Keratinocyte (primary cell): Measurements from ENCODE around the gene MIB2. TPM values are rescaled to one million over a fixed set of nuclear protein-coding genes. Genes with fewer than 3 reads are reported as not detected.
A peak's percentile ranks its signal among the peaks of the same experiment; 100 is the strongest.
"Not testable (repeated sequence)": the region's sequence is repeated elsewhere in the genome, so short reads cannot be mapped to it uniquely, and the experiment has no call there.

Experiments
- DNase-seq: peaks from one replicate; pipeline ENCODE4 v3.0.0-alpha.2; 2011; ENCODE audit warnings: low read depth, missing footprints, low spot score
- FAIRE-seq: peaks from 2 replicates; lab custom pipeline; 2011; peaks lifted over from hg19 to GRCh38; lab: Jason Lieb, UNC
- H2AFZ ChIP-seq: 2 replicates; pipeline ENCODE4 v1.6.0; 2012; ENCODE audit warnings: low read length, control low read depth, inconsistent platforms; ENCODE audit not compliant: control insufficient read depth
- H3K27ac ChIP-seq: 2 replicates; pipeline ENCODE4 v1.5.1; 2011; ENCODE audit warnings: low read length; ENCODE audit not compliant: control insufficient read depth, insufficient read depth
- H3K27me3 ChIP-seq: 3 replicates; pipeline ENCODE4 v1.6.0; 2011; ENCODE audit warnings: low read length; ENCODE audit not compliant: control insufficient read depth, insufficient read depth; ENCODE audit errors: extremely low read depth
- H3K36me3 ChIP-seq, 2 experiments: 2 replicates in 1 of 2; 3 replicates in 1 of 2; pipeline ENCODE4 v1.5.1; 2011; ENCODE audit warnings: low read length in 2 of 2, mild to moderate bottlenecking in 1 of 2; ENCODE audit not compliant: control insufficient read depth in 2 of 2, insufficient read depth in 2 of 2; ENCODE audit errors: extremely low read depth in 1 of 2
- H3K4me1 ChIP-seq: 3 replicates; pipeline ENCODE4 v1.5.1; 2011; ENCODE audit warnings: low read length; ENCODE audit not compliant: control insufficient read depth, insufficient read depth; ENCODE audit errors: extremely low read depth
- H3K4me2 ChIP-seq: 3 replicates; pipeline ENCODE4 v1.6.0; 2011; ENCODE audit warnings: low read depth, low read length; ENCODE audit not compliant: control insufficient read depth, insufficient read depth; ENCODE audit errors: extremely low read depth
- H3K4me3 ChIP-seq, 3 experiments: fragments of 200-600 bp in 1 of 3; sonication (generic) in 1 of 3; 2 replicates in 2 of 3; 3 replicates in 1 of 3; pipeline ENCODE4 v1.5.1; 2011 to 2016; ENCODE audit warnings: low read length in 3 of 3, mild to moderate bottlenecking in 3 of 3, control low read depth in 2 of 3, inconsistent platforms in 1 of 3, low read depth in 1 of 3, mixed read lengths in 1 of 3, mixed run types in 1 of 3, moderate library complexity in 1 of 3; ENCODE audit not compliant: control insufficient read depth in 2 of 3, insufficient read depth in 2 of 3; ENCODE audit errors: extremely low read depth in 1 of 3
- H3K79me2 ChIP-seq: 2 replicates; pipeline ENCODE4 v1.6.0; 2012; ENCODE audit warnings: low read length; ENCODE audit not compliant: control insufficient read depth, insufficient read depth
- H3K9ac ChIP-seq: 3 replicates; pipeline ENCODE4 v1.6.0; 2011; ENCODE audit warnings: low read length; ENCODE audit not compliant: control insufficient read depth, insufficient read depth; ENCODE audit errors: extremely low read depth
- H3K9me1 ChIP-seq: 3 replicates; pipeline ENCODE4 v1.6.0; 2011; ENCODE audit warnings: low read length; ENCODE audit not compliant: control insufficient read depth, insufficient read depth; ENCODE audit errors: extremely low read depth
- H3K9me3 ChIP-seq: 2 replicates; pipeline ENCODE4 v1.5.1; 2012; ENCODE audit warnings: low read depth, low read length; ENCODE audit not compliant: control insufficient read depth
- H4K20me1 ChIP-seq: 3 replicates; pipeline ENCODE4 v1.6.0; 2011; ENCODE audit warnings: low read length; ENCODE audit not compliant: control insufficient read depth, insufficient read depth; ENCODE audit errors: extremely low read depth
- CTCF ChIP-seq, 3 experiments: IDR thresholded peaks in 1 of 3; conservative IDR thresholded peaks in 1 of 3; optimal IDR thresholded peaks in 1 of 3; 2 replicates in 2 of 3; 3 replicates in 1 of 3; pipeline versions ENCODE3 to v1.5.1; 2011; ENCODE audit warnings: low read length in 3 of 3, mild to moderate bottlenecking in 3 of 3, moderate library complexity in 2 of 3, control low read depth in 1 of 3, inconsistent platforms in 1 of 3; ENCODE audit not compliant: insufficient read depth in 2 of 3; ENCODE audit errors: extremely low read depth in 1 of 3
- EZH2 ChIP-seq: IDR thresholded peaks from one replicate; pipeline ENCODE4 v1.6.1; 2012; ENCODE audit warnings: inconsistent platforms, mild to moderate bottlenecking, low read length, moderate library complexity
- dilution Hi-C: fragments of 300-500 bp; cut with MboI; formaldehyde crosslinking; loops from one replicate; pipeline ENCODE4 v1.7.0; 2020; ENCODE audit warnings: low sequenced_read_pairs; ENCODE audit not compliant: extremely low pct_ligation_motif_present
- polyA plus RNA-seq, 5 experiments: library from polyadenylated mRNA; depleted of rRNA in 3 of 5; stranded (reverse) in 3 of 5; stranded (forward) in 1 of 5; unstranded in 1 of 5; fragments of >200 nt; gene quantifications; 1 replicate in 1 of 5; 2 replicates in 3 of 5; 3 replicates in 1 of 5; pipeline versions ENCODE4 v1.2.1 to v1.2.3, GENCODE V29; 2011 to 2012; ENCODE audit warnings: missing spikeins in 2 of 5, low read depth in 1 of 5, low replicate concordance in 1 of 5

Gene MIB2
- polyA plus RNA-seq, 1 donor (not counting 4 experiments of a cell fraction or from before 2014, with no cell fraction given) = 13.9 TPM

DNA sequence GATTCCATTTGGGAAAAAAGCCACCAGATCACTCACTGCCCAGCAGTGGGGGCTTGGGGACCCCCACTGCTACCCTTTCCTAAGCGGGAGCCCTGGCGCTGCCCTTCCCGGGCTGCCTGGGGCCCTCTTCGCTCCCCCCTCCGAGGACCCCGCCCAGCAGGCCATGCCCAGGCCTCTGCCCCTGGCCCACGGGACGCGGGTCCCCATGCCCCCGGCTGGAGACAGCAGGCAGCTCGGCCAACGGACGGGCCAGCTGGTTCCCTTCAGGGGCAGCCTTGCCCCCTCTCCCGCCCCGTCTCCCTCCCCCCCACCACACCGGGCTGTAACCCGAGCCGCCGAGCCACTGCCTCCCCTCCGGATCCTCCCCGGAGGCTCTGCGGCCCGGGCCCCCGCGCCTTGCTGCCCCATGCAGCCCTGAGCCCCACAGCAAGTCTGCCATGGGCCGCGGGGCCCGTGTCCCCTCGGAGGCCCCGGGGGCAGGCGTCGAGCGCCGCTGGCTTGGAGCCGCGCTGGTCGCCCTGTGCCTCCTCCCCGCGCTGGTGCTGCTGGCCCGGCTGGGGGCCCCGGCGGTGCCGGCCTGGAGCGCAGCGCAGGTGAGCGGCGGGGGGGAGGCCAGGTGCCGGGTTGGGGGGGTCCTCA is 16.6 kb downstream of the MIB2 start, which contains the start of gene MMP23B:
TSS of gene MMP23B (plus strand) at position 392 of the 639 bp plus-strand sequence. CDS start at position 438, 46 bp downstream.
- DNase-seq (no peak), FAIRE-seq (no peak)
- peak; percentile 32 for TF ChIP-seq EZH2
- TF ChIP-seq CTCF (optimal IDR thresholded peaks at IDR 0.05 in 1 of 3, IDR thresholded peaks at IDR 0.05 in 1 of 3, conservative IDR thresholded peaks at IDR 0.05 in 1 of 3; ENCODE audit: extremely low read depth in 1 of 3, insufficient read depth in 2 of 3, low read length in 3 of 3) = no peak
- Histone ChIP-seq H3K9me1 (no peaks in the 10 kb centered on the region), H3K4me2 (no peak within 1 kb of the TSS), H3K79me2 (no peaks in the 10 kb centered on the region), H3K36me3 (no peaks in the 10 kb centered on the region), H2AFZ (no peak within 1 kb of the TSS), H4K20me1 (no peaks in the 10 kb centered on the region), H3K4me1 (peaks cover 18% of the 10 kb centered on the region), H3K27me3 (peaks cover 15% of the 10 kb centered on the region), H3K4me3 (no peak within 1 kb of the TSS), H3K9me3 (no peaks in the 10 kb centered on the region), H3K9ac (no peak within 1 kb of the TSS), H3K27ac (no peak within 1 kb of the TSS)
- dilution Hi-C loops = no loop called here

GRCh38 chr1:1633409-1633808 is 18.1 kb downstream of the MIB2 start:
- FAIRE-seq, dilution Hi-C loops, H3K36me3 ChIP-seq: not testable (repeated sequence)

GRCh38 chr1:1634613-1635012 is 19.3 kb downstream of the MIB2 start:
- FAIRE-seq = not testable (repeated sequence)

More at GRCh38 chr1:1633409-1633808, 18.1 kb downstream of the MIB2 start:
- not testable (repeated sequence) for H3K9ac ChIP-seq, H3K9me3 ChIP-seq, H3K4me3 ChIP-seq, H3K4me2 ChIP-seq, H3K9me1 ChIP-seq, H2AFZ ChIP-seq, H4K20me1 ChIP-seq, H3K4me1 ChIP-seq, H3K27ac ChIP-seq, DNase-seq, H3K79me2 ChIP-seq
- peaks cover 15% of the 10 kb centered on the region for H3K27me3 ChIP-seq

GRCh38 chr1:1636621-1637478 is 21.6 kb downstream of the MIB2 start:
- H3K9me3 ChIP-seq, dilution Hi-C loops: not testable (repeated sequence)

More at GRCh38 chr1:1634613-1635012, 19.3 kb downstream of the MIB2 start:
- H3K9me1 ChIP-seq, H2AFZ ChIP-seq, H3K4me1 ChIP-seq, DNase-seq, H4K20me1 ChIP-seq, H3K9me3 ChIP-seq, H3K4me3 ChIP-seq, H3K9ac ChIP-seq, dilution Hi-C loops, H3K27ac ChIP-seq, H3K4me2 ChIP-seq, H3K36me3 ChIP-seq, H3K79me2 ChIP-seq: not testable (repeated sequence)
- H3K27me3 ChIP-seq = peaks cover 15% of the 10 kb centered on the region

More at GRCh38 chr1:1636621-1637478, 21.6 kb downstream of the MIB2 start:
- not testable (repeated sequence) for H3K4me2 ChIP-seq, DNase-seq, H4K20me1 ChIP-seq, H3K79me2 ChIP-seq, H3K4me1 ChIP-seq, H3K9me1 ChIP-seq, FAIRE-seq, H3K36me3 ChIP-seq, H2AFZ ChIP-seq, H3K9ac ChIP-seq, H3K27ac ChIP-seq, H3K27me3 ChIP-seq, H3K4me3 ChIP-seq
